Measurements from ENCODE around the gene CHCT1.
"Not testable (repeated sequence)": the region's sequence is repeated elsewhere in the genome, so short reads cannot be mapped to it uniquely, and the experiment has no call there.

Gene CHCT1

GRCh38 chr17:60422162-60422665 is at the start of gene CHCT1:
CHCT1 (plus strand) TSS chr17:60422489; CDS start chr17:60422593, 104 bp downstream.
- DNase-seq = no peak

GRCh38 chr17:60372790-60373483 is 49.4 kb upstream of the CHCT1 start:
- DNase-seq = no peak

GRCh38 chr17:60378187-60378586 is 44.1 kb upstream of the CHCT1 start:
- not testable (repeated sequence) for DNase-seq

GRCh38 chr17:60379461-60379860 is 42.8 kb upstream of the CHCT1 start:
- not testable (repeated sequence) for DNase-seq

- DNase-seq = no peak
Measured at GRCh38 chr17:60381958-60382357, 40.3 kb upstream of the CHCT1 start.

DNA sequence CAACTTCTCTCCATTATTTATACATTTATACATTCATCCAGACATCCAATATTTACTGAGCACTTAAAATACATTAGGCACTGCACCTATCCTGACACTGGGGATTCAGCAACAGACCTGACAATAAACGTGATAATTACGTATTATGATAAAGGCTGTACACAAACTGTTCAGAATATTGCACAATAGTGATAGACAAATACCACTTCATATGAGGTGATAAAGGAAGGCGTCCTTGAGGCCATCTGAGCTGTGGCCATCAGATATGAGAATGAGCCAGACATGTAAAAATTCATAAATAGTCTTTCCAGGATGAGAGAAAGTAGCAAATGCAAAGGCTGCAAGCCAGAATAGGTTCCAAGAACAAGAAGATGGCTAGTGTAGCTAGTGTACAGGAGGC is 38.9 kb upstream of the CHCT1 start:
- no peak for DNase-seq

- DNase-seq = not testable (repeated sequence)
Measured at GRCh38 chr17:60384921-60385320, 37.4 kb upstream of the CHCT1 start.

DNA sequence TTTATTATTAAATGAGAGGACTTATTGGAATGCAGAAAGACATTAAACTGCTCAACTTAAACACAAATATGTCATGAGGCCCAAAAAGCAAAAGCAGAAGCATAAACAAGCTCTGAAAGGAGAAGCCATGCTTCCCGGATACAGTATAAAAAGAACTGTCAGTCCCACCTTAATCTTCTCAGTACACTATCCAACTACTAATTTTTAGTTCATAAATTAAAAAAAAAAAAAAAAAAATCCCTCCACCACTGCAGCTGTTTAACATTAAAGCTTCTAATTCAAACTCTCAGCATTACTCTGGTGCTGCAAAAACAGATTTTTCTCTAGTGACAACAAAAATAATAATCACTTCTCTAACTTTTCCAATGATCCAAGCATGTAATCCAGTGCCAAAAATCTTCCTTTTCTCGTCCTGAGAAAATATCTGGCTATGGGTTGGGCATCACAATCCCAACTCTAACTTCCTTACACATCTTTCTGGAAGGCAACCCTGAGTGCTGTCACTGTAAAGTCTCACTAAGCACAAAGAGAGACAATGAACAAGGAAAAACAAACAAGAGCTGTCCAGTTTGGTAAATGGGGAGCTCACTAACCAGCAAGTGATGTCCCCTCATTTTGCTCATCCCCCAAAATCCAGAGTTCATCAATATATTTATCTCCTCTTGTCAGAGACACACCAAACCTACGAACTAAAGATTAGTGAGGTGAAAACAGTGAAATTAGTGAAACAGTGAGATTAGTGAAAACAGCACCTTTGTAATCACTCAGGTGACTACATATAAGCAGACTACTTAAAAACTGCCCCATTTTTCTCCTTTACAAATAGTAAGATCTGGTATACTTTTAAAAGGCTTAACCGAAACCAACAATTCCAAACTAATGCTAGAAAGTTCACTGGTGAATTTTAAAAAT is 35.9 kb upstream of the CHCT1 start:
- DNase-seq = no peak

- DNase-seq = no peak
Measured at GRCh38 chr17:60387666-60388065, 34.6 kb upstream of the CHCT1 start.

DNA sequence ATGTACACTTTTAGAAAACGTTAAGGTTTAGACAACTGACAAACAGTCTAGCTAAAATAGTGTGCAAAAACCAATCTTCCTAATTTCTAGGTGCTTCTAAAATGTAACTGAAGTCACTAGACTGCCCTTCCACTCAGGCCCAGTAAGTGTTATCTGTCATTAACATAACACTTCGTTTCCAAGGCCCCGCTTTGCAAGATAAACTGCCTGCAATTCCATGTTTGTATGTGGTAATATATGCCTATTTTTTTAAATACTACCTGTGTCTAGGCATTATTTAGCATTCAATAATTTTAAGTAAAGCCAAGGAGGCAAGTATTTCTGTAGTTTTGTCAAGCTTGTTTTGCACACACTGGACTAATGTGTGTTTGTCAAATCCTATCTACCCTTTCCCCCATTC is 33.5 kb upstream of the CHCT1 start:
- DNase-seq = no peak

GRCh38 chr17:60390186-60390585 is 32.1 kb upstream of the CHCT1 start:
- DNase-seq = no peak

DNA sequence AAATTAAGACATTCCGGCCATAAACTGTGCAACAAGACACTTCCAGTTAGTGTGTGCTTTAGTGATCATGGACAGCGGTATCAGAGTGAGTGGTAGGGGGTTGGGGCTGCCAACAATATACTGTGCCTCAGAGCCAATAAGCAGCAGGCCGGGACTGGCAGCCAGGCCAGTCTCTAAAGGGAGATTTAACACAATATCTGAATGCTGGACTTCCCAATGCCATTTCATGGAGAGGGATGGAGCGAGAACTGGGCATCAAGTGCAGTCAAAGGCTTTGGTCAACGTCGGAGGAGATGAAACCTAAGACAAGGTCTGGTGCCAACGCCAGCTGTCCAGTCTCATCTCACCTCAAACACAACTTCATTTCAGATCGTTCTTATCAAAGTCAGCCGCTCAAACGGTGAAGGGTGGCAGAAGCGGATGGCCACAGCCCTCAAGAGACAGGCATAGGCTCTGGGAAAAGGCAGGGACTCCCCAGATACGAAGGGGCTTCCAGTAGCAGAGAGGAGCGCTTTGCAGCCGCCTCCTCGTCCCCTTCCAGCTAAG is 31.3 kb upstream of the CHCT1 start:
- DNase-seq = peak in 1 of 2 donors; percentile 24

- no peak for DNase-seq
Measured at GRCh38 chr17:60391471-60392041, 30.7 kb upstream of the CHCT1 start.

DNA sequence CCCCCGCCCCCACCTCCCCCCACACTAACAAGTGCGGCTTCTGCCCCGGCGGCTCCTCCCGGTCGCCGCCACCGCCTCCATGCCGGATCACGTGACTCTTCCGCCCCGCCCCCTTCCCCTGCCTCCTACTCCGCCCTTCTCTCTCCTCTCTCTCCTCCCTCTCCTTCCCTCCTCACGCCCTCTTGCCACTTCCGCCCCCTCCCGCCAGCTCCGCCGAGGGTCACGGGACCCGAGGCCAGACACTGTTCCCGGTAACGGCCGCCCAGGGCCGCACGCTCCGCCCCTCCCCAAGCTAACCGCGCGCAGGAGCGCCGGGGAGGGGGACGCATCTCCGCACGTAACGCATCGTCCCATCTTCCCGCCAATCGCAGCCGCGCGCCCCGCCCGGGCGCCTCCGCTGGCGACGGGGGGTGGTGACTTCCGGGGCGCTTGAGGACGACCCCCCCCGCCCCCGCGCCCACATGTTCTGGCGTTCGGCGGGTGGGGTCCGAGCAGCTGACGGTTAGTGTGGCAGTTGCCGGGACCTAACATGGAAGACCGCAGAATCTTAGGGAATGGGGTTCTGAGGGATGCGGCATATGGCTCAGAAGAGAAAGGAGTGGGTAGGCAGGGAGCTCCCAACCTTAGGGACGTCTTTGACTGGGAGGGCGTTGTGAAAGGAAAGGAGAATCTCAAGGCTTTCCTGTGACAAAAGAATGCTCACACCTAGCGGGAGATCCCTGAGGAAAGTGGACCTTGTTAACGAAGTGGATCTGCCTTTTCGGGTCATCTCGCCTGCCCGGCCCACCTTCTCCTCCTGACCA is 30.0 kb upstream of the CHCT1 start, which contains the start of gene USP32:
USP32 (minus strand) TSS at position 92 of the 803 bp plus-strand sequence. CDS start 194 bp downstream, outside the sequence.
- peak; percentile 99 for DNase-seq

DNA sequence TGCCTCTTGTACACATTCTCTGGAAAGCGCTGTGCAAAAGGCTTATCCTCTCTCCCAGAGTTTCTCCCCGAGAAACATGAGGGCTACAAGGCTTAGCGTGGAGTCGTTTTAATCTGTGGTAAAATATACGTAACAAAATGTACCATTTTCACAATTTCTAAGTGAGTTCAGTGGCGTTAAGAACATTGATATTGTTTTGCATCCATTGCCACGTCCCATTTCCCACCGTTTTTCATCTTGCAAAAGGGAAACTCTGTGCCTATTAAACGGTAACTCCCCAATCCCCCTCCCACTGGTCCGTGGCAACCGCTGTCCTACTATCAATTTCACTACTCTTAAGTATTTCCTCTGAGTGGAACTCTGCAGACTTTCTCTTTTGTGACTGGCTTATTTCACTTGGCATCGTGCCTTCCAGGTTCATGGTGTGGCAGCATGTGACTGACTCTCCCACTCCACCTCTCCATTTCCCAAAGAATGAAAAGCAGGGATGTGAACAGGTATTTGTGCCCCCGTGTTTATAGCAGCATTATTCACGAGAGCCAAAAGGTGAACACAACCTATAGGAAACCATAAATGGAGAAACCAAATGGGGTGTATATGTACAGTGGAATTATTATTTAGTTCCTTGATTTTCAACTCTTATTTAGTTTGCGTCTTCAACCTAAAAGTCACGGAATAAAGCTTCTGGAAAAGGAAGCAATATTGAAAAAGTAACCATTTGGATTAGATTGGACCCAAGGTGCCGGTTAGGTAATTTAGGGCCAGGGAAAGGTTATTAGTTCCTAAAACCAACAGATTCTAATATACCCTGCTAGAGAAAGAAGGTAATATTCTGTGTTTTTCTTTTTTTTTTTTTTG is 29.2 kb upstream of the CHCT1 start:
- peak in 1 of 2 donors; percentile 40 for DNase-seq

DNA sequence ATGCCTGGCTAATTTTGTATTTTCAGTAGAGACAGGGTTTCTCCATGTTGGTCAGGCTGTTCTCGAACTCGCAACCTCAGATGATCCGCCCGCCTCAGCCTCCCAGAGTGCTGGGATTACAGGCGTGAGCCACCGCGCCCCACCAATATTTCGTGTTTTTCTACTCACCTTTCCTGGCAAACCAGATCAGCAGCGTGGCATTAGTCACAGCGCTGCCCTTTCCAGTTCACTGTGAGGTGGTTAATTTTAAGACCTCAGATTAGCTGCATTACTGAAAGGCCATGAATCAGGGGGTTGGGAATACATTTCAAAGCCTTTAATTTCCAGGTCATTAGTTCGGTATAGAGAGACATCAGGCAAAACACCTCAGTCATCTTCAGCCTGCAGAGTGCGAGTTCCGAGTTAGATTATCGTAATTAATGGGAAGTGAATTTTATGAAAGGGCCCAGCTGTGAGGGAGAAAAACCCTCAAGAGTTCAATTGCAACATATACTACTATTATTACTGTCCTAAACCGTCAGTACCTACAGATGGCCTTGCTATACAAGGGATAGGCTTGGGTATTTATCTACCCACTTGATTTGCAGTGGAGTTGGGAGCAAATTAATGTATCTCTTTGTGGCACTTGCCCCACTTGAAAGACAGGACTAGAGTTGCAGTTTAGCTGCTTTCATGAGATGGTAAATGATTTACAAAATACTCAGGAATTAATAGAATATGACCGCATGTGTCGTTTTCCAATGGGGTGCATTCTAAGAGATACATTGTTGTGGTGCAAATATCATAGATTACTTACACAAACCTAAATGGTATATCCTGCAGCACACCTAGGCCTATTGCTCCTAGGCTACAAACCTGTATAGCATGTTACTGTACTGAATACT is 28.2 kb upstream of the CHCT1 start:
- DNase-seq = no peak

GRCh38 chr17:60395508-60396065 is 26.7 kb upstream of the CHCT1 start:
- no peak for DNase-seq

DNA sequence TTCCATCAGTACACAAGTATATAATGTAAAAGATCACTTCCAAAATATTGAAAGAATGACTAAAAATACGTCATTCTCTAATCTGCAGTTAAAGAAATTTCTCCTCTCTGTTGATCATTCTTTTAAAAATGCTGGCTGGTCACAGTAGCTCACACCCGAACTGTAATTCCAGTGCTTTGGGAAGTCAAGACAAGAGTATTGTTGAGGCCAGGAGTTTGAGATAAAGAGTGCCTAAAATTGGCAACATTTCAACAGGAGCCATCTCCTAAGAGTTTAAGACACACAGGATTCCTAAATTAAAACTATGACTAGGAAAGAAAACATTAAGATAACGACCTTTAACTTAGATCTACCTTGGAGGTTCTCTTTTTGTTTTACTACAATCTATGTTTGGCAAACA is 25.9 kb upstream of the CHCT1 start:
- no peak for DNase-seq

- DNase-seq = peak; percentile 28 to 80
Measured at GRCh38 chr17:60398227-60398959, 23.9 kb upstream of the CHCT1 start.
